ENCODE results near the gene ADGRL3. TPM values are rescaled to one million over a fixed set of nuclear protein-coding genes. Genes with fewer than 3 reads are reported as not detected.

ADGRL3 gene
- total and polyA plus RNA-seq, 2 donors, result 3.1 to 70.1 TPM

DNA sequence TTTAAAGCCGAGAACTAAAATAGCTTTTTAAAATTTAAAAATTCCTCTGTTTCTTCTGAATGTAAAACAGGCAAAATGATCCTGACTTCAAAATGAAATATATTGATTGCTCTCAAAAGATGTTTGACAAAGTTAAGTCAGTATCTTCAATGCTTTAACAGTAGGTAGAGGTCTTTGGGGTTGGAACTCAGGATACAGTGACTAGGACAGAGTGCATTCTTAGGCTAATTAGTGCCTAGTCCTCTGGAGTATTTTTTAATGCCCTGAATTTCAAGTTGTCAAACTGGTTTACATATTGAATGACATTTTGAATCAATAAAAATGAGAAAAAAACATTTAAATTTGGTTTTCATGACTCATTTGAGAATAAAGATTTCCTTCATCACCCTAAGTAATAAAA lies 877.3 kb downstream of the ADGRL3 start:
- no peak for DNase-seq (ENCODE audit: extremely low spot score)

DNA sequence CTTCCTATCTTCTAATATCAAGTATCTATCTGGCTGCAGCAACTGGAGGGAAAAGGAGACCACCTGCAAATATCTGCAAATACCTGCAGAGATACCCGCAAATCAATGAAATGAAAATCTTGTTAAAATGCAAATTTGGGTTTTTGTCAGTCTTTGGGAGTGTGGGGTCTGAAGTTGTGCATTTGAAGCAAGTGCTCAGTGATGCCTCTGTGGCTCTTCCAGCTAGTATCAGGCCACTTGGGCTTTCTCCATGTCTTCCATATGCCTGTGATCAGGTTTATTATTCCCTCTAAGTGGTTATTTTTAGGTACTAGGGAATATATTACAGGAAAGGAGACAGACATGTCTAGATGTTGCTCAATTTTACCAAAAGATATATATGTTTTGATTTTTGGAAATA lies 880.3 kb downstream of the ADGRL3 start:
- 36% methylated on average over 1 of the region's 1 CpG for WGBS
- no peaks in the 10 kb centered on the region for H3K36me3 ChIP-seq (ENCODE audit: insufficient read depth)
- no peaks in the 10 kb centered on the region for H3K4me1 ChIP-seq (ENCODE audit: insufficient read depth)
- H3K4me3 ChIP-seq (ENCODE audit: low read depth, low read length), result no peak overlapping the region
- DNase-seq (ENCODE audit: extremely low spot score), result no peak
- H3K27ac ChIP-seq (ENCODE audit: low read depth), result no peak overlapping the region

More for the DNA sequence above, 877.3 kb downstream of the ADGRL3 start:
- Histone ChIP-seq H3K36me3 (ENCODE audit: insufficient read depth) (no peaks in the 10 kb centered on the region), H3K27ac (ENCODE audit: low read depth) (no peak overlapping the region), H3K4me3 (ENCODE audit: low read depth, low read length) (no peak overlapping the region), H3K4me1 (ENCODE audit: insufficient read depth) (no peaks in the 10 kb centered on the region)
- 92% methylated on average over 1 of the region's 1 CpG for WGBS

DNA sequence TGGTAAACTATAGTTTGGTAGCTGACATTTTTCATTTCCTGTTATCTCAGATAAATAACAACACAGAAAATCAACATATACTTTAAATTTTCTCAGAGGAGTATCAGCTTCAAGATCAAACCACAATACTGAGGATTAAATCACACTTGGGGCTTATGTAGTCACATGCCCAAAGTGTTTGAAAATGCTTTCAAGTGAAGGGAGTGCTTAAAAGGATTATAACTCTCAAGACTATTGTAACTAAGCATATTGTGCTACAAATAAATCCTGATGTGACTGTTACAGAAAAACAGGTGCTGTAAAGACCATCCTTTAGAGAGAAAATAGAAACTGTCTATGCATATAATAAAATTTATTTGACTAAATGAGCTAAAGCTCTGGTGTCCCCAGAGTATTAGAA lies 887.6 kb downstream of the ADGRL3 start:
- Histone ChIP-seq H3K27ac (ENCODE audit: low read depth) (no peak overlapping the region), H3K4me1 (ENCODE audit: insufficient read depth) (no peaks in the 10 kb centered on the region), H3K36me3 (ENCODE audit: insufficient read depth) (no peaks in the 10 kb centered on the region), H3K4me3 (ENCODE audit: low read depth, low read length) (no peak overlapping the region)
- DNase-seq (ENCODE audit: extremely low spot score), result no peak

GRCh38 chr4:62093735-62094134 lies 893.6 kb downstream of the ADGRL3 start:
- 89% methylated on average over 4 of the region's 4 CpGs for WGBS
- DNase-seq (ENCODE audit: extremely low spot score), result no peak
- Histone ChIP-seq H3K4me3 (ENCODE audit: low read depth, low read length) (no peak overlapping the region), H3K4me1 (ENCODE audit: insufficient read depth) (no peaks in the 10 kb centered on the region), H3K27ac (ENCODE audit: low read depth) (no peak overlapping the region), H3K36me3 (ENCODE audit: insufficient read depth) (no peaks in the 10 kb centered on the region)

DNA sequence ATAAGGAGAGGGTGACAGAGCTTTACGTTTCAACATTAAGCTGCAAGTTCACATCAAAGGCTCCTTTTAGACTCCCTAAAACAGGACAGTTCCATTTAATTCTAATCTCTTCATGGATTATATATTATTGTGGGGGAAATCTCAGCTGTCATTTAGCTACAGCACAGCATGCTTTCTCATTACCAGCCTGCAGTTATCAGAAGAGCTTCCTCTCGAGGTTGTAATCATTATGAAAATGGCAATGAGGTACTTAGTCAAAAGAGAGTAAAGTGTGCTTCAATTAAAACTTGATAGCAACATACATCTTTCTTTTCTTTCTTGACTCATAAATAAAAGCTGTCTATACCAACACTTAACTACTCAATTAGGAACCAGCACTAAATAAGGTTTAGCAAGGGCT lies 896.8 kb downstream of the ADGRL3 start:
- H3K4me3 ChIP-seq (ENCODE audit: low read depth, low read length), result no peak overlapping the region
- DNase-seq (ENCODE audit: extremely low spot score), result no peak
- no peak overlapping the region for H3K27ac ChIP-seq (ENCODE audit: low read depth)
- 57% methylated on average over 2 of the region's 2 CpGs for WGBS
- no peaks in the 10 kb centered on the region for H3K4me1 ChIP-seq (ENCODE audit: insufficient read depth)
- no peaks in the 10 kb centered on the region for H3K36me3 ChIP-seq (ENCODE audit: insufficient read depth)

DNA sequence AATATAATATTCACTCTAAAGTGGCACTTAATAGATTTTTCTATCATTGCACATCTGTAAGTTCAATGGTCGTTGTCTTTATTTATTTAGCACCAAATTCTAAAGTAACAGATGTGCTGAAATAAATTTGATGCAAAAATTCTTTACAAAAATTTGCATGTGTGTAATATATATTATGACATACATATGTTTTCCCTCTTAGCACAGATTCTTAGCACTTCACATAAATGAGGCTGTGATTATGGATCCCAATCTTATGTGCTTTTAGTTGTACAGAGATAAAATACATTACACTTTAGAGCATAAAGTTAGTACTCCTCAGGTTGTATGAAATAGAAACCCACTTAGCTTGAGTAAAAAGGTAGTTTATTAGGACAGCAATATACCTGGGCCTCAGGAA lies 915.1 kb downstream of the ADGRL3 start:
- Histone ChIP-seq H3K4me3 (ENCODE audit: low read depth, low read length) (no peak overlapping the region), H3K36me3 (ENCODE audit: insufficient read depth) (no peaks in the 10 kb centered on the region), H3K4me1 (ENCODE audit: insufficient read depth) (no peaks in the 10 kb centered on the region), H3K27ac (ENCODE audit: low read depth) (no peak overlapping the region)
- no peak for DNase-seq (ENCODE audit: extremely low spot score)
- WGBS, result 80% methylated on average over 1 of the region's 1 CpG

DNA sequence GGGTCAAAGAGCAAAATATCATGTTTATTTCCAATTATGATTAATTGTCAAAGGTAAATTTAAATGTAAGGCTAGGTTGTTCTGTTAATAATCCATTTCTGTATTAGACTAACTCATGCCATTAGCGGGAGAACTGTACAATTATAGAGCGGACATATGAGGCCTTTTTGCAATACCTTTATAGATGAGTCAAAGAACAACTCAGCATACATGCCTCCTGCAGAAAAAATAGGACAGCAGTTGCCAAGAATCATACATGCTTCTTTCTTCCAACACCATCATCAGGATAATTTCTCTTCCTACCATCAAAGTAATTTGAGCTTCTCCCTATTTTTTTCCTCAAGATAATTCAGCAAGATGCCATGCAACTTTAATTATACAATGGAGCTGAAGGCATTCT lies 917.8 kb downstream of the ADGRL3 start:
- H3K36me3 ChIP-seq (ENCODE audit: insufficient read depth), result no peaks in the 10 kb centered on the region
- no peak overlapping the region for H3K4me3 ChIP-seq (ENCODE audit: low read depth, low read length)
- H3K4me1 ChIP-seq (ENCODE audit: insufficient read depth), result no peaks in the 10 kb centered on the region
- H3K27ac ChIP-seq (ENCODE audit: low read depth), result no peak overlapping the region
- DNase-seq (ENCODE audit: extremely low spot score), result no peak
- 97% methylated on average over 2 of the region's 2 CpGs for WGBS

GRCh38 chr4:62118558-62118957 lies 918.4 kb downstream of the ADGRL3 start:
- no peak overlapping the region for H3K27ac ChIP-seq (ENCODE audit: low read depth)
- 56% methylated on average over 2 of the region's 2 CpGs for WGBS

GRCh38 chr4:62119195-62119594 lies 919.1 kb downstream of the ADGRL3 start:
- no peaks in the 10 kb centered on the region for H3K4me1 ChIP-seq (ENCODE audit: insufficient read depth)
- no peak for DNase-seq (ENCODE audit: extremely low spot score)
- H3K36me3 ChIP-seq (ENCODE audit: insufficient read depth), result no peaks in the 10 kb centered on the region
- H3K27ac ChIP-seq (ENCODE audit: low read depth), result no peak overlapping the region
- H3K4me3 ChIP-seq (ENCODE audit: low read depth, low read length), result no peak overlapping the region

More at GRCh38 chr4:62118558-62118957, 918.4 kb downstream of the ADGRL3 start:
- Histone ChIP-seq H3K36me3 (ENCODE audit: insufficient read depth) (no peaks in the 10 kb centered on the region), H3K4me3 (ENCODE audit: low read depth, low read length) (no peak overlapping the region), H3K4me1 (ENCODE audit: insufficient read depth) (no peaks in the 10 kb centered on the region)
- no peak for DNase-seq (ENCODE audit: extremely low spot score)

GRCh38 chr4:62126064-62126732 lies 926.1 kb downstream of the ADGRL3 start:
- Histone ChIP-seq H3K4me3 (ENCODE audit: low read depth, low read length) (no peak overlapping the region), H3K36me3 (ENCODE audit: insufficient read depth) (no peaks in the 10 kb centered on the region), H3K4me1 (ENCODE audit: insufficient read depth) (no peaks in the 10 kb centered on the region), H3K27ac (ENCODE audit: low read depth) (no peak overlapping the region)
- DNase-seq (ENCODE audit: extremely low spot score), result no peak

Small RNA genes within 50 kb of the gene (small RNA-seq; reads per million reads assigned to genes)
- not detected for gene RF00019

All from urinary bladder (tissue), 4 donors.